ENCODE data around the gene CNTNAP2. TPM values are rescaled to one million over a fixed set of nuclear protein-coding genes. Genes with fewer than 3 reads are reported as not detected.
"Not testable (repeated sequence)": the region's sequence is repeated elsewhere in the genome, so short reads cannot be mapped to it uniquely, and the experiment has no call there.

The CNTNAP2 gene
- total RNA-seq, 2 experiments from 2014 or later: not detected

- intact Hi-C loops (cut with micrococcal nuclease): no loop called here
Observed at GRCh38 chr7:146874722-146875121, 758.1 kb downstream of the CNTNAP2 start.

DNA sequence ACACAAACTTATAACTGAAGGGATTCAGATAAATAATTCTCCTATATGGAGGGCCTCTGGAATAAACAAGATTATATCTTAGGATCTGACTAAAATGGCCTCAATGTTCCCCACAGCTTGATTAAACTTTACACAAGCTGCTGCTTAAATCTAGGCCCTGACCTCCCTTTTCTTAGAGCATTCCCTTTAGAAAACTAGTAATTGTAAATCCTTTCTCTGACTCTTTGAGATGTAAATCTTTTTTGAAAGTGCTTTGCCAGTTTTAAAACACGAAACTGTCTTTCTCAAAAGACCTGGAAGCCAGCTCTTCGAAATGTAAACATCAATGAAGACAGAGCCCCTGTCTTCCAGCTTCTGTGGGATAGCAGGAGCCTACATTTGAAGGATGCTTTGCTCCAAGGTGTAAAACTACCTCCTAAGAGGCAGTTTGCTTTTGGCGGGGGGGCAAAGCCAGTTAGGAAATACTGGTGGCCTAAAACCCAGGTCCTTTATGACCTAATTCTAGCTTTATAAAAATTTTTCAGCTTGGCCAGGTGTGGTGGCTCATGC lies 758.7 kb downstream of the CNTNAP2 start:
- ChIA-PET POLR2A (no interaction called here), CTCF (no interaction called here)
- intact Hi-C loops (cut with micrococcal nuclease): no loop called here

More at GRCh38 chr7:146874722-146875121, 758.1 kb downstream of the CNTNAP2 start:
- POLR2A ChIA-PET: no interaction called here
- H3K9me3 Mint-ChIP-seq: peaks cover 4% of the 10 kb centered on the region
- CTCF ChIA-PET: no interaction called here
- no peak overlapping the region for H3K4me3 Mint-ChIP-seq
- H3K27ac Mint-ChIP-seq: no peak overlapping the region
- no peak for DNase-seq
- no peaks in the 10 kb centered on the region for H3K36me3 Mint-ChIP-seq
- H3K27me3 Mint-ChIP-seq: no peaks in the 10 kb centered on the region
- H3K4me1 Mint-ChIP-seq (ENCODE audit: low read depth): no peaks in the 10 kb centered on the region

DNA sequence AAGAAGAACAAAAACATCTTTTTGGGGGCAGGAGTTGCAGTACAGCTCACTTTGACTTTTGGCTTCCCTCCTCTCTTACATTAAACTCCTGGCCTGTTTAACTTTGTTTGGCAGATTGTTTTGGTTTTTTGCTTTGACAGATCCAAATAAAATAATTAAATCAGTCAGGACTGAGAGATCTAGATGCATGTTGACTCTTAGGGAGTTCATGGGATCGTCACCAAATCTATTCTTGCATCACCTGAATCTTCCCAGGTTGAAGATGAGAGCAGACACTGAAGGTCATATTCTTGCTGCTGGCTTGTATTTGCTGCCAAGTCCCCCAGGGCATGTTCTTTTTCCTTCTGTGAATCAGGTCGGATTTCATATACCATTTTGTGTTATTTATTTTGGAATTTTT lies 759.4 kb downstream of the CNTNAP2 start:
- intact Hi-C loops (cut with micrococcal nuclease): no loop called here
- ChIA-PET POLR2A (no interaction called here), CTCF (no interaction called here)
- no peak overlapping the region for H3K4me3 Mint-ChIP-seq
- DNase-seq: no peak
- H3K36me3 Mint-ChIP-seq: no peaks in the 10 kb centered on the region
- H3K27ac Mint-ChIP-seq: no peak overlapping the region
- H3K27me3 Mint-ChIP-seq: no peaks in the 10 kb centered on the region
- H3K9me3 Mint-ChIP-seq: peaks cover 4% of the 10 kb centered on the region
- no peaks in the 10 kb centered on the region for H3K4me1 Mint-ChIP-seq (ENCODE audit: low read depth)

More for the DNA sequence above, 758.7 kb downstream of the CNTNAP2 start:
- no peak overlapping the region for H3K27ac Mint-ChIP-seq
- H3K27me3 Mint-ChIP-seq: no peaks in the 10 kb centered on the region
- H3K4me1 Mint-ChIP-seq (ENCODE audit: low read depth): no peaks in the 10 kb centered on the region
- H3K36me3 Mint-ChIP-seq: no peaks in the 10 kb centered on the region
- DNase-seq: no peak
- H3K4me3 Mint-ChIP-seq: no peak overlapping the region
- H3K9me3 Mint-ChIP-seq: peaks cover 4% of the 10 kb centered on the region

GRCh38 chr7:146876411-146876810 lies 759.8 kb downstream of the CNTNAP2 start:
- no peak for DNase-seq
- peaks cover 4% of the 10 kb centered on the region for H3K9me3 Mint-ChIP-seq
- H3K27me3 Mint-ChIP-seq: no peaks in the 10 kb centered on the region
- CTCF ChIA-PET: no interaction called here
- POLR2A ChIA-PET: no interaction called here
- H3K4me1 Mint-ChIP-seq (ENCODE audit: low read depth): no peaks in the 10 kb centered on the region
- intact Hi-C loops (cut with micrococcal nuclease): no loop called here
- no peak overlapping the region for H3K27ac Mint-ChIP-seq
- no peaks in the 10 kb centered on the region for H3K36me3 Mint-ChIP-seq
- H3K4me3 Mint-ChIP-seq: no peak overlapping the region

DNA sequence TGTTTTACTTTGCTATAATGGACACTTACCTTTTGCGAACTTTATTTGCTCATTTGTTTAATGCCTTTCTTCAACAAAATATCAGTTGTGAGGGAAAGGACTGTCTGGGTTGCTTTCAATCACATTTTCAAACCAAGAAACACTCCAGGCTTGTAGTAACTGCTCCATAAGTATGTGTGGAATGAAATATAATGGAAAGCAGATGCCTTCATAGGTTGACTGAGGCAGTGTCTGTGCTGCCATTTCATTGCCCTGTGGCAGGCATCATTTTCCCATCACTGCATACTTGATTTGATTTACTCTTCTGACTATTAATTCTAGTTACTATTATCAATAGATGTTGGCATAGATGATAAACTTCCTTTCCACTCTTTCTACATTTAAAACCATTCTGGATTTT lies 762.3 kb downstream of the CNTNAP2 start:
- Mint-ChIP-seq H3K9me3 (peaks cover 4% of the 10 kb centered on the region), H3K4me1 (ENCODE audit: low read depth) (no peaks in the 10 kb centered on the region), H3K36me3 (no peaks in the 10 kb centered on the region), H3K27ac (no peak overlapping the region), H3K27me3 (no peaks in the 10 kb centered on the region), H3K4me3 (no peak overlapping the region)
- POLR2A ChIA-PET: no interaction called here
- CTCF ChIA-PET: no interaction called here
- intact Hi-C loops (cut with micrococcal nuclease): no loop called here
- no peak for DNase-seq

- Mint-ChIP-seq H3K27me3 (no peaks in the 10 kb centered on the region), H3K9me3 (peaks cover 8% of the 10 kb centered on the region), H3K27ac (no peak overlapping the region), H3K4me3 (no peak overlapping the region), H3K4me1 (ENCODE audit: low read depth) (no peaks in the 10 kb centered on the region), H3K36me3 (no peaks in the 10 kb centered on the region)
- ChIA-PET POLR2A (no interaction called here), CTCF (no interaction called here)
- intact Hi-C loops (cut with micrococcal nuclease): no loop called here
- DNase-seq: no peak
Observed at GRCh38 chr7:146885231-146885630, 768.6 kb downstream of the CNTNAP2 start.

- no peak for DNase-seq
- ChIA-PET POLR2A (no interaction called here), CTCF (no interaction called here)
- intact Hi-C loops (cut with micrococcal nuclease): no loop called here
- Mint-ChIP-seq H3K4me1 (ENCODE audit: low read depth) (no peaks in the 10 kb centered on the region), H3K9me3 (peaks cover 6% of the 10 kb centered on the region), H3K27me3 (no peaks in the 10 kb centered on the region), H3K4me3 (no peak overlapping the region), H3K36me3 (no peaks in the 10 kb centered on the region), H3K27ac (no peak overlapping the region)
Observed at GRCh38 chr7:146889806-146890555, 773.4 kb downstream of the CNTNAP2 start.

DNA sequence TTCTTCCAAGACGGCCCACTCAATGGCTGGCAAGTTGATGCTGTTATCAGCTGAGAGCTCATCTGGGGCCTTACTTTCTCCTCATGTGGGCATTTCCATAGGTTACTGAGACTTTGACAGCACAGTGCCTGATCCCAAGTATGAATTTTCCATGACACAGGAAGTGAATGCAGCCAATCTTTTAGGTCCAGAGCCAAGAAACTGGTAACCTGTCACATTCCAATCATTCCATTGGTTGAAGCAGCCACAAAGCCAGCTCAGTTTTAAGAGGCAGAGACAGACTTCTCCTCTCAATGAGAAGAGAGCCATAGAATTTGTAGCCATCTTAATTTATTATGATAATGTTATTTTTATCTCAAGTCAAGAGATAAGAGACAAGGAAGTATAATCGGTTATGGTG lies 775.5 kb downstream of the CNTNAP2 start:
- no peaks in the 10 kb centered on the region for H3K36me3 Mint-ChIP-seq
- H3K9me3 Mint-ChIP-seq: peaks cover 5% of the 10 kb centered on the region
- POLR2A ChIA-PET: no interaction called here
- H3K27ac Mint-ChIP-seq: no peak overlapping the region
- intact Hi-C loops (cut with micrococcal nuclease): no loop called here
- no peaks in the 10 kb centered on the region for H3K4me1 Mint-ChIP-seq (ENCODE audit: low read depth)
- no peak overlapping the region for H3K4me3 Mint-ChIP-seq
- DNase-seq: no peak
- H3K27me3 Mint-ChIP-seq: no peaks in the 10 kb centered on the region
- CTCF ChIA-PET: no interaction called here

- peaks cover 2% of the 10 kb centered on the region for H3K9me3 Mint-ChIP-seq
- no peak overlapping the region for H3K4me3 Mint-ChIP-seq
- DNase-seq: no peak
- ChIA-PET CTCF (no interaction called here), POLR2A (no interaction called here)
- intact Hi-C loops (cut with micrococcal nuclease): no loop called here
- no peaks in the 10 kb centered on the region for H3K36me3 Mint-ChIP-seq
- H3K27ac Mint-ChIP-seq: no peak overlapping the region
- no peaks in the 10 kb centered on the region for H3K4me1 Mint-ChIP-seq (ENCODE audit: low read depth)
- H3K27me3 Mint-ChIP-seq: no peaks in the 10 kb centered on the region
Observed at GRCh38 chr7:146894927-146895326, 778.3 kb downstream of the CNTNAP2 start.

DNA sequence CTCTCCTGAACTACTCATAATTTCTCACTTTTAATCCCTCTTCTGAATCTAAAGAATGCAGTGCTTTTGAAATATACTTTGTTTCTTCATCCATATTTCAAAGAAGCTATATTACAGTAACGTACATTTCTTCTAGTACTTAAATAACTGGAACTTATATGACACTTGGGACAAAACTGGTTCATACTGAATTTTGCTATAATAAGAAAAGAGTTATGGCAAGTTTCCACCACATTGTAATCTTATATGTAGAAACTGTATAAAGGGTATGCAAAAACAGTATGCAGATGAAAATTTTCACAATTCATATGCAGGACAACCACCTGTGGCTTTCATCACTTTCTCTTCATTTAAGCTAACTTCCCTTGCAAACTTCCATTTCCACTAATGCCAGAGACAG lies 785.7 kb downstream of the CNTNAP2 start:
- ChIA-PET POLR2A (no interaction called here), CTCF (no interaction called here)
- intact Hi-C loops (cut with micrococcal nuclease): no loop called here
- no peak overlapping the region for H3K27ac Mint-ChIP-seq
- H3K36me3 Mint-ChIP-seq: no peaks in the 10 kb centered on the region
- no peak for DNase-seq
- H3K9me3 Mint-ChIP-seq: peaks cover 13% of the 10 kb centered on the region
- no peaks in the 10 kb centered on the region for H3K27me3 Mint-ChIP-seq
- H3K4me1 Mint-ChIP-seq (ENCODE audit: low read depth): no peaks in the 10 kb centered on the region
- H3K4me3 Mint-ChIP-seq: no peak overlapping the region

- Mint-ChIP-seq H3K36me3 (no peaks in the 10 kb centered on the region), H3K4me1 (ENCODE audit: low read depth) (no peaks in the 10 kb centered on the region), H3K27me3 (no peaks in the 10 kb centered on the region), H3K9me3 (peaks cover 14% of the 10 kb centered on the region), H3K27ac (no peak overlapping the region), H3K4me3 (no peak overlapping the region)
- no peak for DNase-seq
- POLR2A ChIA-PET: no interaction called here
- intact Hi-C loops (cut with micrococcal nuclease): no loop called here
- CTCF ChIA-PET: no interaction called here
Observed at GRCh38 chr7:146902728-146903127, 786.1 kb downstream of the CNTNAP2 start.

GRCh38 chr7:146905746-146906145 lies 789.1 kb downstream of the CNTNAP2 start:
- H3K36me3 Mint-ChIP-seq; DNase-seq; intact Hi-C loops (cut with micrococcal nuclease); H3K4me3 Mint-ChIP-seq; CTCF ChIA-PET; H3K4me1 Mint-ChIP-seq (ENCODE audit: low read depth); POLR2A ChIA-PET; H3K27me3 Mint-ChIP-seq; H3K27ac Mint-ChIP-seq: not testable (repeated sequence)
- H3K9me3 Mint-ChIP-seq: peaks cover 15% of the 10 kb centered on the region

- intact Hi-C loops (cut with micrococcal nuclease): no loop called here
- CTCF ChIA-PET: no interaction called here
Observed at GRCh38 chr7:146922782-146923181, 806.2 kb downstream of the CNTNAP2 start.

More at GRCh38 chr7:146922782-146923181, 806.2 kb downstream of the CNTNAP2 start:
- Mint-ChIP-seq H3K27ac (no peak overlapping the region), H3K27me3 (no peaks in the 10 kb centered on the region), H3K4me3 (no peak overlapping the region), H3K4me1 (ENCODE audit: low read depth) (no peaks in the 10 kb centered on the region), H3K9me3 (peaks cover 10% of the 10 kb centered on the region), H3K36me3 (no peaks in the 10 kb centered on the region)
- POLR2A ChIA-PET: no interaction called here
- no peak for DNase-seq
